Tibial nerve (tissue), 4 donors: Measurements from ENCODE around the gene PRDX3. TPM values are rescaled to one million over a fixed set of nuclear protein-coding genes. Genes with fewer than 3 reads are reported as not detected.

Source experiments
- DNase-seq, 2 donors: peaks; one replicate each; pipeline ENCODE4 v3.0.0-alpha.2; 2019; ENCODE audit warnings: low spot score in 2 of 2
- H3K27ac ChIP-seq, 4 donors: fragments of 200-600 bp; sonication (generic) in 3 of 4; one replicate each; pipeline ENCODE4 v1.5.1; 2017 to 2019; ENCODE audit warnings: mild to moderate bottlenecking in 1 of 4
- H3K27me3 ChIP-seq, 2 donors: fragments of 200-600 bp; sonication (generic) in 1 of 2; one replicate each; pipeline versions ENCODE4 v1.5.1 to v1.6.0; 2017 to 2019
- H3K36me3 ChIP-seq, 3 donors: fragments of 200-600 bp; sonication (generic); one replicate each; pipeline ENCODE4 v1.5.1; 2018 to 2019
- H3K4me1 ChIP-seq, 4 donors: fragments of 200-600 bp; sonication (generic) in 3 of 4; one replicate each; pipeline ENCODE4 v1.5.1; 2017 to 2019
- H3K4me3 ChIP-seq, 4 donors: fragments of 200-600 bp; sonication (generic) in 3 of 4; one replicate each; pipeline ENCODE4 v1.5.1; 2017 to 2019; ENCODE audit warnings: mild to moderate bottlenecking in 1 of 4, moderate library complexity in 1 of 4
- H3K9me3 ChIP-seq, 4 donors: fragments of 200-600 bp; sonication (generic) in 3 of 4; one replicate each; pipeline ENCODE4 v1.5.1; 2017 to 2019
- EP300 ChIP-seq, 2 donors: sonication (generic); formaldehyde crosslinking; IDR thresholded peaks; one replicate each; pipeline ENCODE4 v1.6.1; 2017; ENCODE audit warnings: antibody characterized with exemption in 2 of 2, mild to moderate bottlenecking in 1 of 2
- POLR2A ChIP-seq, 2 donors: fragments of 450-650 bp; IDR thresholded peaks; one replicate each; pipeline ENCODE4 v1.6.1; 2017; ENCODE audit warnings: antibody characterized with exemption in 2 of 2, mild to moderate bottlenecking in 2 of 2, moderate library complexity in 2 of 2
- WGBS, 2 donors: methylation state at CpG; one replicate each; pipeline ENCODE4 v1.1.5; 2018; 5-methylcytosine and 5-hydroxymethylcytosine counted together
- total RNA-seq, 4 donors: library from RNA; depleted of rRNA; stranded (reverse); fragments of >200 nt; gene quantifications; one replicate each; pipeline ENCODE4 v1.1.0, GENCODE V29; 2016
- TF ChIP-seq, protein P1 (sequence below), 5 experiments: fragments of 200-600 bp in 3 of 5; fragments of 450-650 bp in 2 of 5; sonication (generic) in 3 of 5; IDR thresholded peaks; one replicate each; pipeline ENCODE4 v1.5.1; 2016 to 2019; ENCODE audit warnings: antibody characterized with exemption in 5 of 5, mild to moderate bottlenecking in 3 of 5, moderate library complexity in 2 of 5

The PRDX3 gene
- total RNA-seq, 4 donors from 2014 or later, result 79.5 to 93.3 (median 84.2) TPM

DNA sequence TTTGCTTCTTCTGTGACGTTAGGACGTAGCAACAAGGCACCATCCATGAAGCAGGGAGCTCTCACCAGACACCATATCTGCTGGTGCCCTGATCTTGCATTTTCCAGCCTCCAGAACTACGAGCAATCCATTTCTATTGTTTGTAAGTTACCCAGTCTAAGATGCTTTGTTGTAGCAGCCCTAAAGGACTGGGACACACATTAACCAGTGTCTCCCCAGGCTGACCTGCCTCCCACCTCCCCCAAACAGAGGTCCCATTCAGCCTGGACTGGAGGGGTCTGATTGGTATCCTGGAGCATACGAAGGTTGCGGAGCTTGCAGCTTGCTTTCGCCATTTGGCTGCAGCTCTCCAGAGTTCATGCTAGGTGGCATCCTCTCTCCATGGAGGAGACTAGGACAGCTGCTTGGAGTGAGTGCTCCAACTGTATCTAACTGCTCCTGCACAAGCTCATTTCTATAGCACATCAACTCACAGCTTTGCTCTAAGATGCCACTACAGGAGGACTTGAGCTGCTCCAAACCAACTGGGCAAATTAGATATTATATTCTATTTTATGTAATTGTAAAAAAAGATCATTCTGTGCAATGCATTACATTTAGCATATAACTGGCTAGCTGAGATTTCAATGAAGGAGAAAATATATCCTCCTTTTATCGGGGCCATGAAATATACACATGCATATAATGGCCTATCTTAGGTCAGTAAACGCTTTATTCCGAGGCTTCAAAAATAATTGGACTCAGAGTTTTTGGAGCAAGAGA, 20.8 kb upstream of the PRDX3 start:
- no peak for TF ChIP-seq POLR2A (IDR thresholded peaks at IDR 0.05)
- TF ChIP-seq, protein P1, sequence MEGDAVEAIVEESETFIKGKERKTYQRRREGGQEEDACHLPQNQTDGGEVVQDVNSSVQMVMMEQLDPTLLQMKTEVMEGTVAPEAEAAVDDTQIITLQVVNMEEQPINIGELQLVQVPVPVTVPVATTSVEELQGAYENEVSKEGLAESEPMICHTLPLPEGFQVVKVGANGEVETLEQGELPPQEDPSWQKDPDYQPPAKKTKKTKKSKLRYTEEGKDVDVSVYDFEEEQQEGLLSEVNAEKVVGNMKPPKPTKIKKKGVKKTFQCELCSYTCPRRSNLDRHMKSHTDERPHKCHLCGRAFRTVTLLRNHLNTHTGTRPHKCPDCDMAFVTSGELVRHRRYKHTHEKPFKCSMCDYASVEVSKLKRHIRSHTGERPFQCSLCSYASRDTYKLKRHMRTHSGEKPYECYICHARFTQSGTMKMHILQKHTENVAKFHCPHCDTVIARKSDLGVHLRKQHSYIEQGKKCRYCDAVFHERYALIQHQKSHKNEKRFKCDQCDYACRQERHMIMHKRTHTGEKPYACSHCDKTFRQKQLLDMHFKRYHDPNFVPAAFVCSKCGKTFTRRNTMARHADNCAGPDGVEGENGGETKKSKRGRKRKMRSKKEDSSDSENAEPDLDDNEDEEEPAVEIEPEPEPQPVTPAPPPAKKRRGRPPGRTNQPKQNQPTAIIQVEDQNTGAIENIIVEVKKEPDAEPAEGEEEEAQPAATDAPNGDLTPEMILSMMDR (IDR thresholded peaks at IDR 0.05), result peak; percentile 71 to 86 (median 81)
- TF ChIP-seq EP300 (IDR thresholded peaks at IDR 0.05), result peak in 1 of 2 donors; percentile 22
- Histone ChIP-seq H3K27ac (peak overlapping the region in 1 of 4 donors; percentile 33), H3K4me3 (no peak overlapping the region), H3K27me3 (no peaks in the 10 kb centered on the region), H3K36me3 (no peaks in the 10 kb centered on the region), H3K4me1 (peaks cover 0 to 11% (median 0%) of the 10 kb centered on the region in 4 donors), H3K9me3 (no peaks in the 10 kb centered on the region)
- DNase-seq, result peak in 1 of 2 donors; percentile 68
- WGBS, 2 donors, result 34 to 41% methylated on average over 9 of the region's 9 CpGs

DNA sequence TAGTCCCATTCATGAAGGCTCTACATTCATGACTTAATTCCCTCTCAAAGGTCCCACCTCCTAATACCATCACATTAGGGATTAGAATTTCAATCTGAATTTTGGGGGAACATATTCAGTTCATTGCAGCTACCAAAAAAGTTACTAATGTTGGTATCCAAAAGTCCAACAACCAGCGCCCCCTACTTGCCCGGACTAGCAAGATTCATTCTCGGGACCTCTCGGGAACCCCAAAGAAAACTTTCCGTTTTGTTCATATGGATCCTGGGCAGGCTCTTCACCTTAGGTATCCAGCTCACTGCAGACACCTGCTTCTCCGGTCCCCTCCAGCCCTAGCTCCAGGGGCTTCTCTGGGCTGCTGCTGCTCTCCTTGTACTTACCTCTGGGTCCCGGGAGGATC, 19.8 kb upstream of the PRDX3 start:
- no peak overlapping the region for H3K4me3 ChIP-seq
- no peak overlapping the region for H3K27ac ChIP-seq
- TF ChIP-seq POLR2A (IDR thresholded peaks at IDR 0.05), result no peak
- TF ChIP-seq EP300 (IDR thresholded peaks at IDR 0.05), result no peak
- TF ChIP-seq, protein P1 (IDR thresholded peaks at IDR 0.05), result peak; percentile 16 to 31 (median 19)
- WGBS, 2 donors, result 48 to 52% methylated on average over 7 of the region's 7 CpGs
- no peaks in the 10 kb centered on the region for H3K36me3 ChIP-seq
- H3K4me1 ChIP-seq, result peaks cover 0 to 11% (median 0%) of the 10 kb centered on the region in 4 donors
- no peaks in the 10 kb centered on the region for H3K9me3 ChIP-seq
- DNase-seq, result no peak
- H3K27me3 ChIP-seq, result no peaks in the 10 kb centered on the region

DNA sequence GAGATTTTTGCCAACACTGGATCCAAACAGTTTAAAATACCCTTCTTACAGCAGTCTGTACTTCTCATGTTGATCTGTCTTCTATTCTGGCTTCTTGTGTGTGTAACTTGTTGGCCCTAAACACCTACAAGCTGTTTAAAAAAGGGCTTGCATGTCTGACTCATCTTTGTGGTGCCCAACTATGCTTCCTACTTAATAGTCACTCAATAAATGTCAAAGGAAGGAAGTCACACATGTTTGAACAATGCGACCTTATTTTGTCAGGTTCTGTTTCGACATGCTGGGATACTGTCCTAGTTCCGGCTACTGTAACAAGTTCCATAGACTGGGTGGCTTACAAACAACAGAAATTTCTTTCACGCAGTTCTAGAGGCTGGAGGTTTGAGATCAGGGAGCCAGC, 19.3 kb upstream of the PRDX3 start:
- no peak for TF ChIP-seq POLR2A (IDR thresholded peaks at IDR 0.05)
- no peak for TF ChIP-seq EP300 (IDR thresholded peaks at IDR 0.05)
- TF ChIP-seq, protein P1 (IDR thresholded peaks at IDR 0.05), result no peak
- peaks cover 0 to 11% (median 0%) of the 10 kb centered on the region in 4 donors for H3K4me1 ChIP-seq

DNA sequence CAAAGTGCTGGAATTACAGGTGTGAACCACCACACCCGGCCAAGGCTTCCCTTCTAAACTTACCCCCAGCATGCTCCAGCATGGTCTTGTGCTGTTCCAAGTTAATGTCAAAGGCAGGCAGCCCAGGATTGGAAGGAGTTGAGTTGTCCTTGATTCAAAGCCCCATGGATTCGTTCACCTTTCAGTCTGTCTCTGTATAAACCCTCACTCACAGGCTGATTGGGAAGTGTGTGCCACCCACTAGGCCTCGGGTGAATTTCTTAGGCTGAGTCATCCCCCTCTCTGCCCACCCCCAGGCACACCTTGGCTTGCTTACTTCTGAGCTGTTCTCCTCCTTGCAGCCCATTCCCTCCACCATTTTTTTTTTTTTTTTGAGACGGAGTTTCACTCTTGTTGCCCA, 13.3 kb upstream of the PRDX3 start:
- TF ChIP-seq POLR2A (IDR thresholded peaks at IDR 0.05), result no peak
- TF ChIP-seq EP300 (IDR thresholded peaks at IDR 0.05), result no peak
- TF ChIP-seq, protein P1 (IDR thresholded peaks at IDR 0.05), result no peak
- Histone ChIP-seq H3K27ac (no peak overlapping the region), H3K27me3 (no peaks in the 10 kb centered on the region), H3K4me1 (peaks cover 0 to 15% (median 5%) of the 10 kb centered on the region in 4 donors), H3K4me3 (no peak overlapping the region), H3K9me3 (no peaks in the 10 kb centered on the region), H3K36me3 (no peaks in the 10 kb centered on the region)
- no peak for DNase-seq
- 89 to 92% methylated on average over 4 of the region's 4 CpGs for WGBS, 2 donors

More for the DNA sequence above, 19.3 kb upstream of the PRDX3 start:
- Histone ChIP-seq H3K27me3 (no peaks in the 10 kb centered on the region), H3K27ac (no peak overlapping the region), H3K4me3 (no peak overlapping the region), H3K36me3 (no peaks in the 10 kb centered on the region), H3K9me3 (no peaks in the 10 kb centered on the region)
- WGBS, 2 donors, result 54 to 77% methylated on average over 4 of the region's 4 CpGs
- DNase-seq, result no peak
